ENCODE results near the gene CCDC78.

DNA sequence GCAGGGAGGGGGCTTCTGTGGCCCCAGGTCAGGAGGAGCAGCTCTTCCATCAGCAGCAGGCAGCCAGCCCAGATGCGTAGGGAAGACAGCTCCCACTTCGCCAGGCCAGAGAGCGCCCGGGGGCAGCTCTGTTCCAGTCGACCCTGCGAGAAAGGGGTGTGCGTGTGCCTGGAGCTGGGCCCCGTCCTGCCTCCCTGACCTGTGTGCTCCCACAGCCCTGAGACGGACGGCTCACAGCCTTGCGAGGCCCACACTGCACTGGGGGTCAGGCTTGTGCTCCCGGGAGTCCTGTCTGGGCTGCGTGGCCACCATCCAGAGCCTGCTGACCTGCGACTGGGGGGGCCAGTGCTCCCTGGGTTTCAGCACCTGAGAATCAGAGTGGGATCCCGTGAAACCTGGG lies 33.8 kb upstream of the CCDC78 start:
- TF ChIP-seq, protein P1, sequence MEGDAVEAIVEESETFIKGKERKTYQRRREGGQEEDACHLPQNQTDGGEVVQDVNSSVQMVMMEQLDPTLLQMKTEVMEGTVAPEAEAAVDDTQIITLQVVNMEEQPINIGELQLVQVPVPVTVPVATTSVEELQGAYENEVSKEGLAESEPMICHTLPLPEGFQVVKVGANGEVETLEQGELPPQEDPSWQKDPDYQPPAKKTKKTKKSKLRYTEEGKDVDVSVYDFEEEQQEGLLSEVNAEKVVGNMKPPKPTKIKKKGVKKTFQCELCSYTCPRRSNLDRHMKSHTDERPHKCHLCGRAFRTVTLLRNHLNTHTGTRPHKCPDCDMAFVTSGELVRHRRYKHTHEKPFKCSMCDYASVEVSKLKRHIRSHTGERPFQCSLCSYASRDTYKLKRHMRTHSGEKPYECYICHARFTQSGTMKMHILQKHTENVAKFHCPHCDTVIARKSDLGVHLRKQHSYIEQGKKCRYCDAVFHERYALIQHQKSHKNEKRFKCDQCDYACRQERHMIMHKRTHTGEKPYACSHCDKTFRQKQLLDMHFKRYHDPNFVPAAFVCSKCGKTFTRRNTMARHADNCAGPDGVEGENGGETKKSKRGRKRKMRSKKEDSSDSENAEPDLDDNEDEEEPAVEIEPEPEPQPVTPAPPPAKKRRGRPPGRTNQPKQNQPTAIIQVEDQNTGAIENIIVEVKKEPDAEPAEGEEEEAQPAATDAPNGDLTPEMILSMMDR (IDR thresholded peaks at IDR 0.05), result no peak
- no peak for TF ChIP-seq POLR2A (IDR thresholded peaks at IDR 0.05)
